Hematopoietic multipotent progenitor cell treated with erythropoietin and hydrocortisone succinate and interleukin-3 and kit ligand, for 4 days (in vitro differentiated cells): ENCODE data around the gene METAP1D.
"Not testable (repeated sequence)": the region's sequence is repeated elsewhere in the genome, so short reads cannot be mapped to it uniquely, and the experiment has no call there.

Experiments
- DNase-seq: peaks from one replicate; pipeline ENCODE4 v3.0.0-alpha.2; 2015

Gene METAP1D

GRCh38 chr2:172105471-172106107 is 105.8 kb downstream of the METAP1D start:
- DNase-seq, result peak; percentile 20

DNA sequence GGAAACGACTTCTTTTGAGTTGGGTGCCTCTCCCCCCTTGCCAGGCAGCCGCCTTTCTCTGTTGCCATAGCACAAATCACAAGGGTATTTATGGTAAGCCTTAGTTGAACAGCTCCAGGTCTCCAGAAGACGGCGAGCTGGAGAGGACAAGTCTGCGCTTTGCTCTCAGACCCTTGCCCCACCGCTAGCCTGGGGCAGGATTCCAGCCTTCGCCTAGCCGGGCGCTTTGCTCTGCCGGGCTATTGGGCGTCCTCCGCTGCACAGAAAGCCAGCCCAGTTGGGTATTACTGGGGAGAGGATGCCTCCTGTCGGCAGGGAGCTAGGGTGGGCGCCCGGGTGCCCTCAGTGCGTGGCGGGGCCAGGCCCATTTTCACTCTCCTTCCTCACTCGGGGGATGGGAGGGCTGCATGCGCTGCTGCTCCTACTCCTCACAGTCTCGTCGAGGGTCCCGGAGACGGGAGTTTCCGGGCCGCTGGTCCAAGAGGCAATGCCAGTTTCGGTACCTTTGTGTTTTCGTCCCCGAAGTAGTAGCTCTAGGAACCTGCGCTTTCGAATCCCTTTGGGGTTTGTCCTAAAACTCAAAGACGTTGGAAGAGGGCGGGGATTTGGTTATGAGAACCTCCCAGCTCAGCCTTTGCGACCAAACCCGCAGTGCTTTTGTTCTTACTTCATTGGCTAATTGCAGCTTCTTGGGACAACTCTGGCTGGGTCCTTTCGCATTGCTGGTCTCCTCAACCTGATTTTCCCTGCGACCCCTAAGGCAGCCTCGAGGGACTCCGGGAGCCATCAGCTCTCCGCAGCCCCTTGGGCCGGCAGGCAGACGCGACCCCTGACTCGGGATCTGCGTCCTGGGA is 106.6 kb downstream of the METAP1D start:
- DNase-seq, result peak; percentile 81

DNA sequence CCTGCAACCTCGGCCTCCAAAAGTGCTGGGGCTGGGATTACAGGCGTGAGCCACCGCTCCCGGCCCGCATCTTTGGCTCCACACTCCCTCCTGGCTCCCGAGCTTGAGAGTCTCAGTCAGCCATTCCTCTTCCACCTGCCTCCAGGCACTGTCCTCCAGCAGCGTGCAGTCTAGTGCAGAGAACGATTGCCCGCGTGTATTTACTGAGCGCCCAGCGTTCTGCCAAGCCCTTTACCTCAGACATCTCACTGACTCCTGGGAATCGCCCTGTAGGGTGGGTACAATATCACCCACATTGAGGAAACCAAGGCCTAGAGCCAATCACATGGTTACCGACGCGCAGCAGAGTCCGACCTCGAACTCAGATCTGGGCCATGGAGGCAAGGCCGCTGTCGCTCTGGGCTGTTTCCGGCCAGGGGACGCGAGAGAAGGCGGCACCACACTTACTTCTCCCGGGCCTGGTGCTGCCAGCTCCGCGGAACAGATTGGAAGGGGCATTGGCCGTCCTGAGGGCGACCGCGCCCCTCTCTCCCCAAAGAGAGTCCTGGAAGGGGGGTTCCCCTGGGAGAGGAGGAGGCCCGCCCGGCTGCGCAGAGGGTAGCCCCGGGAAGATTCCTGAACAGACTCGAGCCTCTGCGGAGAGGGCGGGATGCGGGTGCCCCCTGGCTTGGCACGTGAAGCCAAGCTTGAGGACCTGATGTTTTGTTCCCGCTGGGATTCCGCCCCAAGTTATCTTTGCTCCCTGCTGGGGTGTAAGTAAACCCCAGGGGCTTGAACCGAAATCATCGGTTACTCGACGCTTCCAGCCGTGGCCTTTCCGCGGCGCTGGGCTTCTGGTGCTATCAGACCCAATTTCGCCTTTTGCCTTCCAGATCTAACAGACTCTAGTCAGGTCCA is 108.2 kb downstream of the METAP1D start:
- DNase-seq, result peak; percentile 21

DNA sequence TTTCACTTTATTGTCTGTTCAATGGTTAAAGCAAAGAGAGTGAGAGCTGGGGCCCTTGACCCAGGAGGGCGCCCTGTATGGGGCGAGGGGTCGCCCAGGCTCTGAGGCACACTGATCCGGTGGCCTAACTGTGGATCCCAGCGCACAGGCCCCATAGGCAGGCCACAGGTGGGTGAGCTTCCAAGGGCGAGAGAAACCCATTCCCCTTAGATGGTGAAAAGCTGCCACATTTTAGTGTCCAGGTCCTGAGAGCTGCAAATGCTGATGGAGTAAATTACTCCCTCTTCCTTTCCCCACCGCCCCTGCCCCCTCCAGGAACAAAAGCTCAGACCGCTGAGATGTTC is 108.8 kb downstream of the METAP1D start:
- DNase-seq, result no peak

DNA sequence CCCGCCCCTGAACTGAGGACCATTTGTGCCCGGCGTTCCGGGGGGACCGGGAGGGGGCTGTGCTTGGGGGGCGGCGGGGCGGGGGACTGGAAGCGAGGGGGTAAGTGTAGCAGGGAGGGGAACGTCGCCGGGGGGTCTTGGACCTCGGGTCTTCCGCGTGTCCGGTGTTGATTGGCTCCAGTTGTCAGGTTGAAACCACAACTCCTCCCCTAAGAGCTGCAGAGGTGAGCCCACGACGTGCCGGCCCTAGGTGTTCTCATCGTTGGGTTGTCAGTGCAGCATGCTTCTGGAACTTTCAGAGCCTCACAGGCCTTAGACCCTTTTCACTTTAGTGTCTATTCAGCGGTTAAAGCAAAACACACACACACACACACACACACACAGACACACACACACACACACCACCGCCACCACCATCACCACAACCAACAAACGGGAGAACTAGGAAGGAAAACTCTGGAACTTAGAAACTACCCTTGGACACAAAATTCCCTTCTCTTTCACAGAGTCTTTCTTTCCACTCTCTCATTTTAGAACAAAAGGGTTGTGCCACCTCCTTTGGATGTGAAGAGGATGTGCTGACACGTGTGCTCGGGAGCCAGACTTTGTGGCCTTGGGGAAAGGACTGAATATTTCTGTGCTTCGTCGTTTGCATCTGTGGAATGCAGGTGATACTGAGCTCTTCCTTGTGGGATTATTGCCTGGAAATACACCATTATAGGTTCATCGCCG is 109.7 kb downstream of the METAP1D start:
- peak; percentile 23 for DNase-seq

- peak; percentile 15 for DNase-seq
These were observed 110.4 kb downstream of the METAP1D start for GRCh38 chr2:172109988-172110811.

- peak; percentile 72 for DNase-seq
These were observed 113.9 kb downstream of the METAP1D start for GRCh38 chr2:172113617-172114016.

DNA sequence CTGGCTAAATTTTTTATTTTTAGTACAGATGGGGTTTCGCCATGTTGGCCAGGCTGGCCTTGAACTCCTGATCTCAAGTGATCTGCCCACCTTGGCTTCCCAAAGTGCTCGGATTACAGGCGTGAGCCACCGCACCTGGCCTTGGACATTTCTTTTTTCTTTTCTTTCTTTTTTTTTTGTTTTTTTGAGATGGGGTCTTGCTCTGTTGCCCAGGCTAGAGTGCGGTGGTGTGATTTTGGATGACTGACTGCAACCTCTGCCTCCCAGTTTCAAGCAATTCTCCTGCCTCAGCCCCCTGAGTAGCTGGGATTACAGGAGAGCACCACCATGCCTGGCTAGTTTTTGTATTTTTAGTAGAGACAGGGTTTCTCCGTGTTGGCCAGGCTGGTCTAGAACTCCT is 114.4 kb downstream of the METAP1D start:
- not testable (repeated sequence) for DNase-seq

DNA sequence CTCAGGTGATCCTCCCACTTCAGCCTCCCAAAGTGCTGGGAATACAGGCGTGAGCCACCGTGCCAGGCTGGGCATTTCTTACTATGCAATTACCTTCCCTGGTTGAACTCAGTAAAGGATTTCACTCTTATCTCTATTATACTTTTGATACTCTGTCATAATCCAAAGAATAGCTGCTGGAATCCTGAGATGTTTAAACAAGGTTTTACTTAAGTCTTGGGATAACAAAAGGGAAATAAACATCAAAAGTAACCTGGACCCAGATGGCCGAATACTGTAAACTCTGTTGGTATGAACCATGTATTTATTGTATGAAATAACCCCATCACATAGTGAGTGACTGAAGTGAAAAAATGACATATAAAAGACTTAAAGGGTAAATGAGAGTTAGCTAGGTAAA is 114.8 kb downstream of the METAP1D start:
- DNase-seq, result no peak

- no peak for DNase-seq
These were observed 116.4 kb downstream of the METAP1D start for GRCh38 chr2:172116107-172116506.

DNA sequence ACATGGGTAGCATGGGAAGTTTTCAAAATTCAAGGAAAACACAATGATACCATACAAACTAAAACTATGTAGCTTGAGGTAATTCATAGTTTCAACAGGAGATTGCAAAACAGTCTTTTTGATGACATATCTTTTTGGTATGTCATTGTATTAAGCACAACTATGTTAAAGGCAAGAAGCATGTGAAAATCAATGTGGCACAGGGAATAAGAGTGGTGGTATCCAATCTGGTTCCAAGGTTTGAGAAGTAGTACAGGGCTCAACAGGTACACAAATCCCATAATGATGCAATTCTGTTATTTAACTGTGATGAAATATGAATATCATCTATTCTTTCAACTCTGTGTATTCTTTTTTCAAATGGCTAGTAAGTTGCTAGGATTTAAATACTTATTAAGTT is 119.3 kb downstream of the METAP1D start:
- no peak for DNase-seq

GRCh38 chr2:172120118-172120517 is 120.4 kb downstream of the METAP1D start:
- DNase-seq, result no peak

DNA sequence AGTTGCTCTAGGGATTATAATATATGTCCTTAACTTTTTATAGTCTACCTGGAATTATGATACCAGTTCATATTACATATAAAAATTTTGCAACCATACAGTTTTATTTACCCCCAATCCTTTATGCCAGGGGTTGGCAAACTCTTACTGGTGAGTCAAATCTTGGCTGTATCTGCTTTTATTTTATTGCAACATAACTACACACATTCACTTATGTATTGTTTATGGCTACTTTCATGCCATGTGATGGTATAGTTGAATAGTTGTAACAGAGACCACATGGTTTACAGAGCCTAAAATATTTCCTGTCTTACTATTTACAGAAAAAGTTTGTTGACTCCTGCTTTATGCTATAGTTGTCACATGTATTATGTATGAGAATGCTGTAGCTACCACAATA is 128.7 kb downstream of the METAP1D start:
- DNase-seq, result no peak

DNA sequence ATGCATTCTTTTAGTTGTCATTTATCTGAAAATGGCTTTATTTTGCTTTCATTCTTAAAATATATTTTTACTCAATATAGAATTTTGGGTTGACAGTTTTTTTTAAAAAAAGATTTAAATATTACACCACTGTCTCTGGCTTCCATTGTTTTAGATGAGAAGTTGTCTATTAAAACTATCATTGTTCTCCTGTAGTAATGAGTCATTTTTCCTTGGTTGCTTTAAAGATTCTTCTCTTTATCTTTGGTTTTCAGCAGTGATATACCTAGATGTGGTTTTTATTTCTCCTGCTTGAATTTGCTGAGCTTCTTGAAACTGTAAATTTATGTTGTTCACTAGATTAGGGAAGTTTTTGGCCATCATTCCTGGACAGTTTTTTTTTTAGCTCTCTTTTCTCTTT is 129.7 kb downstream of the METAP1D start:
- peak; percentile 31 for DNase-seq
